HG03196 (cell line): ENCODE results near the gene SYCP2.
"Not testable (repeated sequence)": the region's sequence is repeated elsewhere in the genome, so short reads cannot be mapped to it uniquely, and the experiment has no call there.

ENCODE experiments used
- ATAC-seq: cut with Tn5 transposase; IDR thresholded peaks from one replicate; pipeline ENCODE4 v1.9.1; 2021; ENCODE audit not compliant: unreplicated experiment

Gene SYCP2

GRCh38 chr20:59912609-59913008, 20.8 kb downstream of the SYCP2 start:
- ATAC-seq: no peak

- ATAC-seq: no peak
These were observed 22.4 kb downstream of the SYCP2 start for GRCh38 chr20:59911041-59911440.

GRCh38 chr20:59908855-59909254, 24.6 kb downstream of the SYCP2 start:
- ATAC-seq: no peak

- no peak for ATAC-seq
These were observed 29.8 kb downstream of the SYCP2 start for GRCh38 chr20:59903621-59904020.

GRCh38 chr20:59902470-59902869, 31.0 kb downstream of the SYCP2 start:
- ATAC-seq: no peak

- no peak for ATAC-seq
These were observed 37.5 kb downstream of the SYCP2 start for GRCh38 chr20:59895908-59896307.

- ATAC-seq: no peak
These were observed 41.9 kb downstream of the SYCP2 start for GRCh38 chr20:59891581-59891980.

GRCh38 chr20:59890035-59890434, 43.4 kb downstream of the SYCP2 start:
- ATAC-seq: not testable (repeated sequence)

GRCh38 chr20:59888050-59888449, 45.4 kb downstream of the SYCP2 start:
- ATAC-seq: no peak

- ATAC-seq: no peak
These were observed 48.9 kb downstream of the SYCP2 start for GRCh38 chr20:59884494-59884893.

- ATAC-seq: no peak
These were observed 53.2 kb downstream of the SYCP2 start for GRCh38 chr20:59880198-59880597.

GRCh38 chr20:59873409-59873808, 60.0 kb downstream of the SYCP2 start:
- no peak for ATAC-seq

GRCh38 chr20:59871096-59871495, 62.3 kb downstream of the SYCP2 start:
- no peak for ATAC-seq

- no peak for ATAC-seq
These were observed 67.1 kb downstream of the SYCP2 start for GRCh38 chr20:59866338-59866737.

- ATAC-seq: no peak
These were observed 68.7 kb downstream of the SYCP2 start for GRCh38 chr20:59864726-59865125.

GRCh38 chr20:59863058-59863457, 70.4 kb downstream of the SYCP2 start:
- no peak for ATAC-seq

GRCh38 chr20:59861401-59861800, 72.0 kb downstream of the SYCP2 start:
- ATAC-seq: no peak

GRCh38 chr20:59858425-59858824, 75.0 kb downstream of the SYCP2 start:
- ATAC-seq: no peak

- no peak for ATAC-seq
These were observed 75.5 kb downstream of the SYCP2 start for GRCh38 chr20:59857966-59858365.

GRCh38 chr20:59856941-59857340, 76.5 kb downstream of the SYCP2 start:
- not testable (repeated sequence) for ATAC-seq

GRCh38 chr20:59856526-59856925, 76.9 kb downstream of the SYCP2 start:
- ATAC-seq: not testable (repeated sequence)

GRCh38 chr20:59850018-59850641, 83.3 kb downstream of the SYCP2 start:
- no peak for ATAC-seq

- no peak for ATAC-seq
These were observed 85.3 kb downstream of the SYCP2 start for GRCh38 chr20:59848182-59848581.
